K562 (cell line): ENCODE measurements around the gene PPP1R13L. TPM values are rescaled to one million over a fixed set of nuclear protein-coding genes. Genes with fewer than 3 reads are reported as not detected.

Experiments used
- ATAC-seq: fragments of 200-7000 bp; cut with Tn5 transposase; 3 replicates; pipeline ENCODE4 v1.9.1; 2020; ENCODE audit warnings: moderate library complexity
- BruUV-seq: library from RNA; stranded (reverse); fragments of 400-500 nt; replicated peaks from 2 replicates; lab custom pipeline; 2021; lab: Mats Ljungman, UMichigan
- CTCF ChIA-PET: fragments of 300-600 bp; formaldehyde crosslinking; extraction: SDS; loops from one replicate; lab custom pipeline; 2021; ENCODE audit warnings: low intra/inter-chr PET ratio; lab: Yijun Ruan, JAX
- POLR2A ChIA-PET: fragments of 300-600, 350-650 bp; sonication (Branson Sonifier 250); formaldehyde crosslinking; extraction: SDS; loops from one replicate; lab custom pipeline; 2021; ENCODE audit warnings: antibody characterized with exemption, inconsistent platforms; lab: Yijun Ruan, JAX
- DNase-seq, 4 experiments: peaks; one replicate each; pipeline versions ENCODE4 v3.0.0 to v3.0.0-alpha.2; 2011 to 2018; ENCODE audit warnings: low spot score in 3 of 4, mixed read lengths in 3 of 4; ENCODE audit errors: extremely low read depth in 1 of 4
- FAIRE-seq: peaks from 2 replicates; lab custom pipeline; 2011; peaks lifted over from hg19 to GRCh38; lab: Jason Lieb, UNC
- H2AFZ ChIP-seq: 2 replicates; pipeline ENCODE4 v1.6.0; 2011; ENCODE audit warnings: low read depth, low read length, control low read depth, inconsistent platforms
- H3K27ac ChIP-seq: fragments of 200-600 bp; 3 replicates; pipeline ENCODE4 v1.8.0; 2011; ENCODE audit warnings: low read depth, mild to moderate bottlenecking, control low read depth, inconsistent platforms, low read length, moderate library complexity, mixed read lengths; ENCODE audit errors: extremely low read depth
- H3K27me3 ChIP-seq, 2 experiments: fragments of 300-600 bp in 1 of 2; 2 replicates in 1 of 2; 3 replicates in 1 of 2; pipeline versions ENCODE4 v1.6.0 to v1.8.0; 2011; ENCODE audit warnings: inconsistent platforms in 2 of 2, low read length in 2 of 2, mild to moderate bottlenecking in 1 of 2, mixed read lengths in 1 of 2, moderate library complexity in 1 of 2; ENCODE audit not compliant: control insufficient read depth in 2 of 2, insufficient read depth in 2 of 2
- H3K36me3 ChIP-seq: fragments of 300-600 bp; 3 replicates; pipeline ENCODE4 v1.8.0; 2011; ENCODE audit warnings: mild to moderate bottlenecking, low read length, inconsistent platforms; ENCODE audit not compliant: control insufficient read depth, insufficient read depth
- H3K4me1 ChIP-seq, 2 experiments: fragments of 200-600 bp in 1 of 2; replicated peaks in 1 of 2; 2 replicates in 1 of 2; 3 replicates in 1 of 2; pipeline versions ENCODE4 v1.5.1 to v1.8.0; 2011; ENCODE audit warnings: inconsistent platforms in 2 of 2, low read length in 2 of 2, mild to moderate bottlenecking in 1 of 2, mixed read lengths in 1 of 2, moderate library complexity in 1 of 2; ENCODE audit not compliant: control insufficient read depth in 2 of 2, insufficient read depth in 2 of 2
- H3K4me2 ChIP-seq: 2 replicates; pipeline ENCODE4 v1.6.1; 2011; ENCODE audit warnings: low read length, control low read depth, inconsistent platforms, mixed read lengths; ENCODE audit not compliant: insufficient read depth
- H3K4me3 ChIP-seq: fragments of 200-600 bp; sonication (generic), shearing (Covaris generic); 2 replicates; pipeline ENCODE4 v1.5.1; 2016; ENCODE audit warnings: control low read depth, inconsistent platforms
- H3K79me2 ChIP-seq: fragments of 200-600 bp; 3 replicates; pipeline ENCODE4 v1.8.0; 2011; ENCODE audit warnings: low read length, inconsistent platforms; ENCODE audit not compliant: control insufficient read depth, insufficient read depth
- H3K9ac ChIP-seq, 2 experiments: 2 replicates each; pipeline versions ENCODE4 v1.6.0 to v1.6.1; 2011; ENCODE audit warnings: low read depth in 2 of 2, low read length in 2 of 2, control low read depth in 1 of 2, inconsistent platforms in 1 of 2, mild to moderate bottlenecking in 1 of 2, mixed read lengths in 1 of 2; ENCODE audit not compliant: insufficient read depth in 1 of 2
- H3K9me1 ChIP-seq: one replicate; pipeline ENCODE4 v1.6.0; 2011; ENCODE audit warnings: inconsistent platforms, mild to moderate bottlenecking, low read length, moderate library complexity; ENCODE audit not compliant: control insufficient read depth, insufficient read depth
- H3K9me3 ChIP-seq: replicated peaks from 2 replicates; pipeline ENCODE4 v1.5.1; 2011; ENCODE audit warnings: low read depth, low read length, inconsistent platforms; ENCODE audit not compliant: control insufficient read depth, insufficient read depth
- H4K20me1 ChIP-seq: replicated peaks from 2 replicates; pipeline ENCODE4 v1.6.1; 2011; ENCODE audit warnings: low read length, inconsistent platforms, mixed read lengths; ENCODE audit not compliant: control insufficient read depth, insufficient read depth
- GABPB2 ChIP-seq: fragments of 250-450 bp; sonication (Bioruptor Pico); conservative IDR thresholded peaks from 2 replicates; pipeline ENCODE4 v1.5.1; 2021; ENCODE audit warnings: mild to moderate bottlenecking
- HDGF ChIP-seq: fragments of 450-650 bp; IDR thresholded peaks from 2 replicates; pipeline ENCODE4 v1.6.1; 2016
- LEF1 ChIP-seq: fragments of 450-650 bp; IDR thresholded peaks from 2 replicates; pipeline ENCODE4 v1.6.1; 2016; ENCODE audit warnings: mild to moderate bottlenecking
- MCM5 ChIP-seq: fragments of 450-650 bp; IDR thresholded peaks from 2 replicates; pipeline ENCODE4 v1.6.1; 2016; ENCODE audit warnings: low read depth
- PREB ChIP-seq: sonication (generic); formaldehyde crosslinking; IDR thresholded peaks from 2 replicates; pipeline ENCODE4 v1.8.1; 2023; ENCODE audit warnings: mild to moderate bottlenecking, missing genetic modification reagents
- RBM34 ChIP-seq: fragments of 200-400 bp; formaldehyde crosslinking; IDR thresholded peaks from 2 replicates; pipeline ENCODE4 v1.6.1; 2018; ENCODE audit warnings: low read length, borderline replicate concordance; ENCODE audit not compliant: insufficient read depth
- TCF15 ChIP-seq: fragments of 250-450 bp; sonication (Bioruptor Pico); IDR thresholded peaks from 2 replicates; pipeline ENCODE4 v1.8.0; 2022; ENCODE audit warnings: moderate library complexity, mild to moderate bottlenecking, inconsistent platforms
- ZFP1 ChIP-seq: fragments of 450-650 bp; formaldehyde crosslinking; IDR thresholded peaks from 2 replicates; pipeline ENCODE4 v1.4.0; 2020; ENCODE audit warnings: mild to moderate bottlenecking, mixed read lengths
- ZKSCAN1 ChIP-seq: fragments of 150-350 bp; IDR thresholded peaks from 2 replicates; pipeline ENCODE4 v1.6.1; 2016; ENCODE audit warnings: low read depth, low read length
- ZKSCAN3 ChIP-seq: fragments of 250-450 bp; sonication (Bioruptor Pico); IDR thresholded peaks from 2 replicates; pipeline ENCODE4 v1.4.0; 2020
- ZMIZ1 ChIP-seq, 2 experiments: fragments of 150-350 bp in 1 of 2; IDR thresholded peaks; 2 replicates each; pipeline ENCODE4 v1.6.1; 2012 to 2016; ENCODE audit warnings: low read depth in 2 of 2, low read length in 2 of 2, mild to moderate bottlenecking in 1 of 2, moderate library complexity in 1 of 2
- ZNF431 ChIP-seq: sonication (generic); formaldehyde crosslinking; IDR thresholded peaks from 2 replicates; pipeline ENCODE4 v1.8.0; 2022; ENCODE audit warnings: mild to moderate bottlenecking, missing genetic modification reagents
- ZNF518B ChIP-seq: fragments of 250-450 bp; sonication (Bioruptor Pico); IDR thresholded peaks from 2 replicates; pipeline ENCODE4 v1.5.0; 2021; ENCODE audit warnings: mild to moderate bottlenecking, moderate library complexity
- ZNF766 ChIP-seq: fragments of 200-800 bp; sonication (Bioruptor generic); conservative IDR thresholded peaks from 2 replicates; pipeline ENCODE4 v1.6.1; 2016; ENCODE audit warnings: missing genetic modification characterization, missing compliant biosample characterization
- WGBS: fragments of 100-300 bp; shearing (Covaris generic); methylation state at CpG from one replicate; pipeline ENCODE4 v1.1.6; 2016; ENCODE audit warnings: low coverage, mixed read lengths; ENCODE audit not compliant: insufficient coverage; ENCODE audit errors: missing lambda C conversion rate; 5-methylcytosine and 5-hydroxymethylcytosine counted together
- in situ Hi-C: fragments of 300-500 bp; cut with MboI; formaldehyde crosslinking; loops from 4 replicates; pipeline ENCODE4 v1.15.0; 2018; ENCODE audit warnings: inconsistent platforms, mixed read lengths
- intact Hi-C: fragments of 100-400 bp; cut with micrococcal nuclease; formaldehyde crosslinking; loops from 2 replicates; pipeline ENCODE4 v1.14.2; 2022
- polyA plus RNA-seq, 8 experiments: library from polyadenylated mRNA; depleted of rRNA in 4 of 8; stranded (reverse) in 5 of 8; unstranded in 3 of 8; fragments of >200 nt; fragmentation: Nextera tagmentation in 2 of 8; fragmentation: Illumina TruSeq in 1 of 8; extraction: Ambion mirVana in 2 of 8; extraction: Trizol in 1 of 8; gene quantifications; 2 replicates each; pipeline versions ENCODE4 v1.2.1 to v1.2.3, GENCODE V29; 2011 to 2014; ENCODE audit warnings: inconsistent platforms in 1 of 8, missing spikeins in 1 of 8
- total RNA-seq, 7 experiments: library from RNA; depleted of rRNA in 6 of 7; stranded (reverse); fragments of >200 nt in 6 of 7; fragmentation: Illumina TruSeq in 2 of 7; extraction: Trizol in 2 of 7; gene quantifications; 2 replicates each; pipeline versions ENCODE4 v1.2.1 to v1.2.3, GENCODE V29; 2011 to 2021; ENCODE audit warnings: low replicate concordance in 1 of 7

The PPP1R13L gene
- total and polyA plus RNA-seq, 9 of the 15 experiments (the other 6 are each of a cell fraction or from before 2014, with no cell fraction given), result 0.32 to 6.7 (median 2.0) TPM

- H3K4me1 ChIP-seq, result peaks cover 22 to 61% of the 10 kb centered on the region in 2 experiments; a peak in 4 of 5 replicates
- BruUV-seq, result no TSS peak
- peak within 1 kb of the TSS; percentile 86 for H2AFZ ChIP-seq
- H3K27ac ChIP-seq, result peak within 1 kb of the TSS; percentile 99
- H3K36me3 ChIP-seq, result peaks cover 29% of the 10 kb centered on the region; the same call in 2 of the 3 replicates
- DNase-seq (peak; percentile 98 to 99 (median 98)), ATAC-seq (peak; percentile 88), FAIRE-seq (no peak)
- ChIA-PET CTCF (no interaction called here), POLR2A (interaction anchor here (0.5 to 2.6 kb wide), 16 partner anchors 11 to 214 kb away, joined by 3 to 10 read pairs (median 3); partner anchors contain the start of genes FOSB and PPP1R13L)
- peaks cover 21% of the 10 kb centered on the region for H3K79me2 ChIP-seq
- H3K4me3 ChIP-seq, result peak within 1 kb of the TSS; percentile 54
- no peaks in the 10 kb centered on the region for H3K9me1 ChIP-seq
- WGBS, result 2% methylated on average over 35 of the region's 37 CpGs
- intact Hi-C loops, result loop anchor here (2.0 kb wide), 1 partner anchor 19 kb away; the partner anchor contains the start of gene PPP1R13L
- H3K4me2 ChIP-seq, result peak within 1 kb of the TSS; percentile 91
- H3K27me3 ChIP-seq, result no peaks in the 10 kb centered on the region
- H3K9ac ChIP-seq, result peak within 1 kb of the TSS; percentile 93 to 96
- in situ Hi-C loops, result no loop called here
- no peaks in the 10 kb centered on the region for H4K20me1 ChIP-seq
- no peaks in the 10 kb centered on the region for H3K9me3 ChIP-seq
- no peak for TF ChIP-seq ZKSCAN1
- TF ChIP-seq ZFP1 (CRISPR knock-in tag), result no peak
- no peak for TF ChIP-seq MCM5
- 0 out of 2 replicates have a peak, but pooled peaks have one; percentile 8 for TF ChIP-seq ZNF431 (CRISPR knock-in tag)
- TF ChIP-seq LEF1, result 0 out of 2 replicates have a peak, but pooled peaks have one; percentile 14
- 0 out of 2 replicates have a peak, but pooled peaks have one; percentile 63 for TF ChIP-seq HDGF
- TF ChIP-seq ZKSCAN3 (CRISPR knock-in tag), result no peak
- no peak for TF ChIP-seq ZMIZ1 (IDR thresholded peaks at IDR 0.05; ENCODE audit: low read depth in 2 of 2, low read length in 2 of 2)
- no peak for TF ChIP-seq TCF15
- TF ChIP-seq PREB (CRISPR knock-in tag), result no peak
- no peak for TF ChIP-seq ZNF518B (CRISPR knock-in tag)
- no peak for TF ChIP-seq GABPB2
- no peak for TF ChIP-seq RBM34
- no peak for TF ChIP-seq ZNF766
These were observed 18.8 kb upstream of the PPP1R13L start, which contains the start of gene ERCC1 for GRCh38 chr19:45423589-45424190. TSS of gene ERCC1 (minus strand) at chr19:45423917. CDS start at chr19:45423374, 543 bp downstream.
